Stimulated activated naive CD8-positive, alpha-beta T cell treated with anti-CD3 and anti-CD28 coated beads, Interleukin-15, amount 100 ng/mL, for 72 hours (primary cell): ENCODE data around the gene AHCYL2.

Experiments
- ATAC-seq: fragments of 150-1000 bp; cut with Tn5 transposase; 2 replicates; pipeline ENCODE4 v1.10.0; 2021; ENCODE audit warnings: mild to moderate bottlenecking, moderate library complexity
- DNase-seq, 2 donors: peaks; one replicate each; pipeline ENCODE4 v3.0.0; 2021 to 2022
- H3K27ac Mint-ChIP-seq, 2 donors: one replicate each; pipeline ENCODE4 v1.8.0; 2022; ENCODE audit warnings: mild to moderate bottlenecking in 2 of 2, mixed read lengths in 2 of 2, moderate library complexity in 2 of 2
- H3K27me3 Mint-ChIP-seq: one replicate; pipeline ENCODE4 v1.8.0; 2022; ENCODE audit warnings: mixed read lengths
- H3K4me1 Mint-ChIP-seq: one replicate; pipeline ENCODE4 v1.8.0; 2022; ENCODE audit warnings: mild to moderate bottlenecking, mixed read lengths
- H3K4me3 Mint-ChIP-seq, 2 donors: one replicate each; pipeline ENCODE4 v1.8.0; 2022; ENCODE audit warnings: mild to moderate bottlenecking in 2 of 2, mixed read lengths in 2 of 2, moderate library complexity in 1 of 2
- H3K9me3 Mint-ChIP-seq, 2 donors: one replicate each; pipeline ENCODE4 v1.8.0; 2022; ENCODE audit warnings: mixed read lengths in 2 of 2

Gene AHCYL2

DNA sequence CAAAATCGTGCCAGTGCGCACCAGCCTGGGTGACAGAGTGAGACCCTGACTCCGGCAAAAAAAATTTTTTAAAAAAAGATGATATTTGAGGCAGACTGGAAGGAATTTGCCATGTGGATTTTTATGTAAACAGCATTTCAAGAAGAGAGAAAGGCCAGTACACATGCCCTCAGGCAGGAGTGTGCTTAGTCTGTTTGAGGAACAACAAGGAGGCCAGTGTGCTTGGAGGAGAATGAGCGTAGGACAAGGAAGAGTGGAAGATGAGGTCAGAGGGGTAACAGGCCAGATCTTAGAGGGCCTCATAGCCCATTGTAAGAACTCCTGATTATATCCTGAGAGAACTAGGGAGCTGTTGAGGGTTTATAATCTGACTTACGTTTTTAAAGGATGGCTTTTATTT is 192.2 kb downstream of the AHCYL2 start:
- ATAC-seq (no peak), DNase-seq (no peak)
- Mint-ChIP-seq H3K27ac (no peak overlapping the region), H3K4me1 (no peaks in the 10 kb centered on the region), H3K27me3 (no peaks in the 10 kb centered on the region), H3K9me3 (peaks cover 0 to 7% of the 10 kb centered on the region in 2 donors), H3K4me3 (no peak overlapping the region)

DNA sequence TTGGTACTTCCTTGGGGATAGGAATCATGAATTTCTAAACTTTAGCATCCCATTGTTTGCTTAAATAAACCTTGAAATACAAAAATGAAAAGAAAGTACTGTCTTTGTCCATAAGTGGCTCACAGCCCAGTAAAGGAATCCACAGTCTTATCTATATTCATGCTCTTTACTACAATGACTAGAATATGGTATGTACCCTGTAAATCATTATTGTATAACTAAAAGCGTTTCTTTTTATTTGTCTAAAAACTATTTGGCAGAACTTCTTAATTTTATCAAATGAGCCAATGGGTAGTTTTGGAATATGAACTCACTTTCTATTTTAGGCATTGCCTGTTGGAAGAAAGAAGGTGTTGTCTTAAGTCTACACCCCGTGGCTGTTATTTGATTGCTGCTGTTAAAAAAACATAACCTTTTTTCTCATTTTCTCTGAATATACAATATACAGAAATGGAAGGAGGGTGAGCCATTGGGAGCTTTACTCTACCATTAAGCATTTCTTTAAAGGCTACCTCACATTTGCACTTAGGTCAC is 197.0 kb downstream of the AHCYL2 start:
- DNase-seq: no peak
- ATAC-seq: no peak
- H3K4me1 Mint-ChIP-seq: no peaks in the 10 kb centered on the region
- H3K4me3 Mint-ChIP-seq: no peak overlapping the region
- no peaks in the 10 kb centered on the region for H3K9me3 Mint-ChIP-seq
- no peak overlapping the region for H3K27ac Mint-ChIP-seq
- no peaks in the 10 kb centered on the region for H3K27me3 Mint-ChIP-seq

DNA sequence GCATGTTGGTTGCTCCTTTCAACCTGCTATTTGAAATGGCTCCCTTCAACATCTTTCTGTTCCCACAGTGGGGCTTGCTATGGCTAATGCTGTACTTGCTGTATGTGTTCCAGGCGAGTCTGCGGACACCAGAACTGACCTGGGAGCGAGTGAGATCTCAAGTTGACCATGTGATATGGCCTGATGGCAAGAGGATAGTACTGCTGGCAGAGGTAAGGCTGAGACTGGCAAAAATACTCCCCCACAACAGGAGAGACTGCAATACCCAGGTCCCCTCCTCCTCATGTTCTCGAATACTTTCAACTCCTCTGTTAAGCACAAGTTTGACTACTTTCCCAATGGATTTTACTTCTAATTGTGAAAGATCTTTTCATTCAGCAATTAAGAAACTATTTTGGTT is 197.9 kb downstream of the AHCYL2 start:
- Mint-ChIP-seq H3K9me3 (no peaks in the 10 kb centered on the region), H3K4me3 (no peak overlapping the region), H3K27me3 (no peaks in the 10 kb centered on the region), H3K4me1 (no peaks in the 10 kb centered on the region), H3K27ac (no peak overlapping the region)
- DNase-seq (no peak), ATAC-seq (no peak)

DNA sequence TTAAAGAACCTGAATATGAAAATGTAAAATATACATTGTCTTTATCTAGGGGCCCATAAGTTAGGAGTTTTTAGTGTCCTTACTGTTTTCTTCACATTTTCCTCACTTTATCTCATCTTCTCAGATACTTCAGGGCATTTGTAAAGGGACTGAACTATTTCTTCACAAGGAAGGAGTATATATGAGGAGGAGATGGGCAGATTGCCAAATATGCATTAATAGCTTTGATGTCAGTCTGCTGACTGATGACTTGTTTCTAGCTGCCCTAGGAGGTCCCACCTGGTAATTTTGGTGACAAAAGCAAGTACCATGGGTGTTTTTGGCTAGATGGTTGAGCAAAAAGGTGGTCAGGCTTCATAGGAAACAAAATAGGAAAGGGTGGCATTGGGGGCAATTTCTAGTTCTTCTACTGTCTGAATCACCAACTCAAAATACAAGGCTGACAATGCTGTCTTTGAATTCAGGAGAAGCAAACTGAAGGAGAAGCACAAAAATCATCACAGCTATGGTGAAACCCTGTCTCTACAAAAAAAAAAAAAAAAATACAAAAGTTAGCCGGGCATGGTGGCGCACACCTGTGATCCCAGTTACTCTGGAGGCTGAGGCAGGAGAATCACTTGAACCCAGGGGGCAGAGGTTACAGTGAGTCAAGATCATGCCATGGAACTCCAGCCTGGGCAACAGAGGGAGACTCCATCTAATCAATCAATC is 199.0 kb downstream of the AHCYL2 start:
- no peaks in the 10 kb centered on the region for H3K9me3 Mint-ChIP-seq
- H3K27ac Mint-ChIP-seq: no peak overlapping the region
- no peak for DNase-seq
- no peak overlapping the region for H3K4me3 Mint-ChIP-seq
- H3K4me1 Mint-ChIP-seq: no peaks in the 10 kb centered on the region
- H3K27me3 Mint-ChIP-seq: no peaks in the 10 kb centered on the region
- no peak for ATAC-seq

DNA sequence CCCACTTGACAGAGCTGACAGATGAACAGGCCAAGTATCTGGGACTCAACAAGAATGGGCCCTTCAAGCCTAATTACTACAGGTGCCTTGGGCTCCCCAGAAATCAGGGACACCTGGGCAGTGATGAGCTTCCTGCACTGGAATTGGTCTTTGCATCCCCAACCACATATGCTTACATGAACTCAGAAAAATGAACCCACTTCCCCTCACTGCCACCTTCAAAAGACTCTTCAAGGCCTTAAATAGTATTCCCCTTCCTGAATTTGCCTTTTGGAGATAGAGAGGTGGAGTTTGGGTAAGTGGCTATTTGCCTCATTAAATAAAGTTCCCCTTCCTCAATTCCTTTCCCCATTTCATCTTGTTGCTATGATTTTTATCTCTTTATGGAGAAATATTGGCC is 201.7 kb downstream of the AHCYL2 start:
- Mint-ChIP-seq H3K9me3 (no peaks in the 10 kb centered on the region), H3K27ac (no peak overlapping the region), H3K4me1 (no peaks in the 10 kb centered on the region), H3K27me3 (peaks cover under 1% of the 10 kb centered on the region), H3K4me3 (no peak overlapping the region)
- DNase-seq (no peak), ATAC-seq (no peak)

DNA sequence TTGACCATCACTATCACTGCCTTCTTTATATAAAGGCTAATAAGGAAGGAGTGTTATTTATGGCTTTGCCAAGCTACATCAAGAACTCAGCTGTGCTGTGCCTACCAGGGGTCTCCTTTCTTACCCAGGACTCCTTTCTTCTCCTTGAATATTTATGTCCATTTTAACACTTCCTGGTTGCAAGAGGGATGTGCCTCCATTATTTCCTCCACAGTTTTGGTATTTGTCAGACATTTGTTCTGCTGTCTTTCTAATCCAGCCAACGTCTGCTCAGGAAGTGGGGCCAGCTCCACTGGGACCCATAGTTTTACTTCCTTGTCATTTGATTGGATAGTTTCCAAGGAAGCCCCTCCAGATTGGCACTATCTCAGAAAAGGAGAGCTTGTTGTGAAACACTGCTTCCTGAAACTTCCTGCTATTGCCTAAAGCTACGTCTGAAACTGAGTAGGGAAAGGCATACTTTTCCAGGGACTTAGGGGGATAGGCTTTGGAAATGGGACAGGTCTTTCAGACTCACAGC is 202.8 kb downstream of the AHCYL2 start:
- Mint-ChIP-seq H3K9me3 (no peaks in the 10 kb centered on the region), H3K27me3 (peaks cover 12% of the 10 kb centered on the region), H3K27ac (no peak overlapping the region), H3K4me3 (no peak overlapping the region), H3K4me1 (peaks cover 2% of the 10 kb centered on the region)
- ATAC-seq (no peak), DNase-seq (no peak)

DNA sequence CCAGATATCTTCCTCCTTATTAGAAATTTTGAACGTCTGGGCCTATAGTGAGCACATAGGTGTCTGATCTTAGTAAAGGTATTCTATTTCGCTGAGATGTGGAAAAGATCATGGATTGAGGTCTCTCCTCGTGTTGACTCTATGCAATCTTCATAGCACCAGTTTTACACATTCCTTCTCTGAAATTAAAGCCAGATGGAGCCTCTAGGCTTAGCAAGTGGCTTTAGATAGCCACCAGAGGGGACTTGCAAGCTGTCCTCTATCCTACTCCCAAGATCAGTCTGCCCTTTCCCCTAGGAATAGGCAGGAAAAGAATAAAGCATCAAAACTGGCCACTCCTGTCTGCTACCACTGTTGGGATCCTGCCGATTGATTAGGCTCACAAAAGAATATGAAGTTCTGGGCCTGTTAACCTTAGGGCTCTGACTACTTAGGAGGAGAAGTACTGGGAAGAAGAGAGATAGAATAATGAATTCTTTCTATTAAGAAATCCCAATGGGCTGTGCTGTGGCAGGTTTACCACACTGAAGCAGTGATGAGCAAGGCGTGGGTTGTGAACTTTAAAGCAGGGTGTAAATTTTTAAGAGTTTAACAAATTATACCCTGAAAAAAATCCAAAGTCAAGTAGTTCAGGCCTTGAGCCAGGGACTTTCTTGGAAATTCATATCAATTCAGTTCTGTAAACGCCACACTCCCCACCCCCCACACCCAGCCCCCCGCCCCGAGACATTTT is 207.2 kb downstream of the AHCYL2 start:
- no peak for ATAC-seq
- H3K9me3 Mint-ChIP-seq: no peaks in the 10 kb centered on the region
- no peak overlapping the region for H3K27ac Mint-ChIP-seq
- H3K4me1 Mint-ChIP-seq: peaks cover 36% of the 10 kb centered on the region
- no peak for DNase-seq
- no peak overlapping the region for H3K4me3 Mint-ChIP-seq
- peaks cover 45% of the 10 kb centered on the region for H3K27me3 Mint-ChIP-seq

DNA sequence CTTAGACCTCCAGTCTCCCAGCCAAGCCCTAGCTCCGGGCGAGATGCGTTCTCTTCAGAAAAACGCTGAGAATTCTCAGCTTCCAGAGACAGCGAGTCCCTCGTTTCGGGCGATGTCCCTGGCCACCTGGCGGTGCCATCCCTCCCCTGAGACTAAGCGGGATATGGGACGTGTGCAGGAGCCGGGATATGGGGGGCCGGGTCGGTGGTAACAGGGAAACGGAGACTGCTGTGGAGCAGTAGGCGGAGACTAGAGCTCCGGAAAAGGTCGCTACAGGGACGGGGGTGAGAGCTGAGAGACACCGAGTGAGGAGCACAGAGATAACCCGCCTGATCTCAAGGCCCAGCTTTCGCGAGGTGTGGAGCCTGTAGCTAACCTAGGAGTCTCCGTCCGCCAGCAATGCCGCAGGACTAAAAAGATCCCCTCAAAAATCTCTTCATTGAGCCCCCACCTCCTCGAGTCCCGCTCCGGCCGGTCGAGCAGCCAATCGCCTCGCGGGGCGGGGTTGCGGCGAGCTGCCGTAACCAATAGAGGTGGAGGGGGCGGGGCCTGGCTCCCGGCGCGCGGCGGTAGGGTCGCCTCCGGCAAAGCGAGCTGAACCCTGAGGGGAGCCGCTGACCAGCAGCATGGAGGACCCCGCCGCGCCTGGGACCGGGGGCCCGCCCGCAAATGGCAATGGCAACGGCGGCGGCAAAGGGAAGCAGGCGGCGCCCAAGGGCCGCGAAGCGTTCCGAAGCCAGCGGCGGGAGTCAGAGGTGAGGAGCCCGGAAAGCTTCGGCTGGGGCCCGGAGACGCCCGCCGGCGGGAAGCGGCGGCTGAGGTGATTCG is 209.2 kb downstream of the AHCYL2 start, which contains the start of gene STRIP2:
Gene STRIP2, plus strand, starts transcription at position 586 of the 828 bp plus-strand sequence. Its CDS starts 41 bp downstream, at position 627.
- Mint-ChIP-seq H3K9me3 (no peaks in the 10 kb centered on the region), H3K27me3 (peaks cover 45% of the 10 kb centered on the region), H3K27ac (peak within 1 kb of the TSS; percentile 45 to 91), H3K4me3 (peak within 1 kb of the TSS; percentile 96 to 97), H3K4me1 (peaks cover 44% of the 10 kb centered on the region)
- DNase-seq (peak; percentile 90), ATAC-seq (peak; percentile 88)

DNA sequence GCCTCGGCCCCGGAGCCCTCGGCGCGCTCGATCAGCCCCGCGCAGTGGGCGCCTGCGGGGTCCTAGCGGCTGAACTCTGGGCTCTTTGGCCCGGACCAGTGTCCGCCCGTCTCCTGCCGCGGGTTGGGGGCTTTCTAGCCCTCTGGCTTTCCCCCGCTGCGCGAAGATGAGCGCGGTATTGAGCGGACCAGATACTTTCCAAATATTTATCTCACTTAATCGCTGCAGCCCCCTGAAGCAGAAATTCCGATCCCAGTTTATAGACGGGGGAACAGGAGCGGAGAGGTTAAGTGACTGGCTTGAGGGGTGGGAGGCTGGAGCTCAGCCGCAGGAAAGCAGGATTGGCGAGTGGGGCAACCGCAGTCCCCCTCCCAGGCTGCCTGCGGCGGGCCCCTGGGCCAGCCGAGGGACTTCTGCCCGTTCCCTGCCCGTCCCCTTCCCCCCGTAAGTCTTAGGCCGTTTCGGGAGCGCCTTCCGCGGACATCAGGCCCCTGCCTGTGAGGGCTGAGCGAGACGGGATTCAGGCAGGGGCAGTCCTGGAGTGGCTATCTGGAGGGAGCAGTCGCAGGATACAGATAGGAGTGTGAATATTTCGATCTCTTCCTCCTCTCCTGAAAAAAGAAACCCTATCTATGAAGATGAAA is 210.0 kb downstream of the AHCYL2 start:
- DNase-seq (peak in 1 of 2 donors; percentile 10), ATAC-seq (no peak)
- H3K9me3 Mint-ChIP-seq: no peaks in the 10 kb centered on the region

DNA sequence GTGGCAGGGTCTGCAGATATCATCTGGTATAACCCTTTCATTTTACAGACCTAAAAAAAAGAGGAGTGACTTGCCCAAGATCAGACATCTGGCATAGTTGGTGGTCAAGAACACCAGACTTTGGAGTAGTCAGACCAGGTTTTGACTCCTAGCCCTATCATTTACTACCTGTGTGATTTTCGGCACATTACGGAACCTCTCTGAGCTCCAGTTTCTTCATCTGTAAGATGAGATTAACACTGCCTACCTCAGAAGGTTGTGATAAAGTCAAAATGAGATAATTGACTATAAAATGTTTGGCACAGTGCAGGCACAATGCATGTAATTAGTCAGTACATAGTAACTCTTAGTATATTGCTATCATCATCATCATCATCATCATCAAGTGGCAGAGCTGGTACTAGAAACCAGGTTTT is 210.6 kb downstream of the AHCYL2 start:
- Mint-ChIP-seq H3K9me3 (no peaks in the 10 kb centered on the region), H3K27me3 (peaks cover 45% of the 10 kb centered on the region), H3K4me1 (peaks cover 58% of the 10 kb centered on the region), H3K27ac (peak overlapping the region in 1 of 2 donors; percentile 91), H3K4me3 (peak overlapping the region; percentile 96 to 97)
- ATAC-seq: no peak
- DNase-seq: no peak

More for the DNA sequence above, 210.0 kb downstream of the AHCYL2 start:
- H3K27ac Mint-ChIP-seq: peak overlapping the region; percentile 22 to 91
- peak overlapping the region; percentile 96 to 97 for H3K4me3 Mint-ChIP-seq
- peaks cover 52% of the 10 kb centered on the region for H3K4me1 Mint-ChIP-seq
- H3K27me3 Mint-ChIP-seq: peaks cover 45% of the 10 kb centered on the region

DNA sequence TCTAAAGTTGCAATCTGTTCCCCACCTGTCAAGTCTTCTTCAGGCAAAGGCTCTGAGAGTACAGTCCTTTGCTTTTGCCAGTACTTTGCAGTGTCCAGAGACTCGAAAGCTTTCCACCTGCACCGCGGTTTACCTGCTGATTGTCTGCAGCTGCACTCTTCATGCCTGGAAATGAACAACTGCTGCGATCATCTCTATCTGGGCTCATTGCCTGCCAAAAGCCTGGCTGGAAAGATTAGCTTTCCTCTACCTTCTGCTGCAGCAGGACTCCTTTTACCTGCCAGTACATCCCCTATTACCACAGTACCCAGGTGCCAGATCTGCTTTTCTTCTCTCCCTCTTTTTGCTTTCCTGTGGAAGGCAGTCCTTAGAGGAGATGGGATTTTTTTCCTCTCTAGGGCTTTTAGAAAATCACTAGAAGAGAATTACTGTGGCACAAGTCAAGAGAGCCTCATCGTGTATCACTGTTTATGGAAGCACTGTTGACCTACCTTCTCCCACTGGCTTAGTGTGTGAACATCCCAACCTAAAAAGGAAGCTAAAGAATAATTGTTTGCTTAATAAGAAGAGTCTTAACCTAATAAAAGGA is 211.6 kb downstream of the AHCYL2 start:
- H3K27ac Mint-ChIP-seq: no peak overlapping the region
- peaks cover 45% of the 10 kb centered on the region for H3K27me3 Mint-ChIP-seq
- peaks cover 60% of the 10 kb centered on the region for H3K4me1 Mint-ChIP-seq
- no peak for DNase-seq
- peak overlapping the region in 1 of 2 donors; percentile 97 for H3K4me3 Mint-ChIP-seq
- H3K9me3 Mint-ChIP-seq: no peaks in the 10 kb centered on the region
- ATAC-seq: no peak

DNA sequence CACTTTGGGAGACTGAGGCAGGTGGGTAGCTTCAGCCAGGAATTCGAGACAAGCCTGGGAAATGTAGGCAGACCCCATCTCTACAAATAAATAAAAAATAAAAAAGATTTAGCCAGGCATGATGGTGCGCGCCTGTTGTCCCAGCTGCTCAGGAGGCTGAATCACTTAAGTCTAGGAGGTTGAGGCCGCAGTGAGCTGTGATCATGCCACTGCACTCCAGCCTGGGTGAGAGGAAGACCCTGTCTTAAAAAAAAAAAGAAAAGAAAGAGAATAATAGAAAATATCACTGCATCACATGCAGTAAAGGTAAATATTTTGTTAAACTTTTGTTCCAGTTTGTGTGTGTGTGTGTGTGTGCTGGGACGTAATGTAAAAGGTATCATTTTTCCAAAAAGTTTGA is 212.4 kb downstream of the AHCYL2 start:
- DNase-seq (no peak), ATAC-seq (no peak)
- H3K9me3 Mint-ChIP-seq: no peaks in the 10 kb centered on the region
- peaks cover 60% of the 10 kb centered on the region for H3K4me1 Mint-ChIP-seq
- H3K27me3 Mint-ChIP-seq: peaks cover 37% of the 10 kb centered on the region
- H3K27ac Mint-ChIP-seq: no peak overlapping the region
- peak overlapping the region in 1 of 2 donors; percentile 44 for H3K4me3 Mint-ChIP-seq

DNA sequence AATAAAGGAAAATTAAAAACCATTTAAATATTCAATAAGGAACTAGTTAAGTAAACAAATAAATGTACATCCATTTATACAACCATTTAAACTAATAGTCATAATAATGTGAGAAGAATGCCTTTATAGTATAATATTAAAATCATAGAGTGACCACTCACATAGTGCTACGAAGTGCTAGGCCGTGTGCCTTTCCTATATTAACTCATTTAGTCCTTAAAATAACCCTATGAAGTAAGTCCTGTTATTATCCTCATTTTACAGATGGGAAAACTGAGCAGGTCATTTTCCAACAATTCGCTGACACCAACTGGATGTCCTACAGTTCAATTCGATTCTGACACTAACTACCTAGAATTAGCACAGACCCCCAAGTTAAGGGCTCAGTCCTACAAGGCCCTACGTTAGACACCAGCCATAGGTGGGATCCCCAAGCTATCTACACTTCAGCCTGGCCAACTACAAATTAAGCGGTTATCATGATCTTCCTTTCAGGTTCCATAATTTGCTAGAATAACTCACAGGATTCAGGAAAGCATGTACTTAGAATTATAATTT is 213.5 kb downstream of the AHCYL2 start:
- peak overlapping the region in 1 of 2 donors; percentile 79 for H3K4me3 Mint-ChIP-seq
- no peak for DNase-seq
- H3K4me1 Mint-ChIP-seq: peaks cover 50% of the 10 kb centered on the region
- ATAC-seq: no peak
- no peaks in the 10 kb centered on the region for H3K9me3 Mint-ChIP-seq
- peaks cover 25% of the 10 kb centered on the region for H3K27me3 Mint-ChIP-seq
- H3K27ac Mint-ChIP-seq: peak overlapping the region in 1 of 2 donors; percentile 91
